Peyer's patch (tissue), 4 donors: ENCODE measurements around the gene COL5A2. TPM values are rescaled to one million over a fixed set of nuclear protein-coding genes. Genes with fewer than 3 reads are reported as not detected.

Experiments
- DNase-seq, 3 donors: peaks; one replicate each; pipeline ENCODE4 v3.0.0-alpha.2; 2017 to 2019
- H3K27ac ChIP-seq, 4 donors: fragments of 200-600 bp; sonication (generic); one replicate each; pipeline ENCODE4 v1.5.1; 2016 to 2019
- H3K27me3 ChIP-seq, 2 donors: fragments of 200-600 bp; sonication (generic); one replicate each; pipeline ENCODE4 v1.5.1; 2019
- H3K36me3 ChIP-seq, 3 donors: fragments of 200-600 bp; sonication (generic); one replicate each; pipeline ENCODE4 v1.5.1; 2016 to 2019
- H3K4me1 ChIP-seq, 4 donors: fragments of 200-600 bp; sonication (generic); one replicate each; pipeline ENCODE4 v1.5.1; 2016 to 2019
- H3K4me3 ChIP-seq, 4 donors: fragments of 200-600 bp; sonication (generic); 1 replicate in 3 of 4; 2 replicates in 1 of 4; pipeline ENCODE4 v1.5.1; 2016 to 2019; ENCODE audit warnings: mild to moderate bottlenecking in 1 of 4
- H3K9me3 ChIP-seq, 4 donors: fragments of 200-600 bp; sonication (generic); one replicate each; pipeline ENCODE4 v1.5.1; 2016 to 2019; ENCODE audit warnings: mild to moderate bottlenecking in 1 of 4
- CTCF ChIP-seq, 6 experiments: fragments of 450-650 bp in 4 of 6; fragments of 200-600 bp in 2 of 6; sonication (generic) in 1 of 6; IDR thresholded peaks; one replicate each; pipeline ENCODE4 v1.5.1; 2017 to 2019; ENCODE audit warnings: antibody characterized with exemption in 6 of 6, mild to moderate bottlenecking in 3 of 6, moderate library complexity in 1 of 6
- POLR2A ChIP-seq, 2 donors: fragments of 450-650 bp; IDR thresholded peaks; one replicate each; pipeline ENCODE4 v1.5.1; 2017; ENCODE audit warnings: antibody characterized with exemption in 2 of 2, mild to moderate bottlenecking in 2 of 2, moderate library complexity in 2 of 2
- total RNA-seq, 4 donors: library from RNA; depleted of rRNA; stranded (reverse); fragments of >200 nt; gene quantifications; one replicate each; pipeline ENCODE4 v1.1.0, GENCODE V29; 2016

COL5A2 gene
- total RNA-seq, 4 donors from 2014 or later: 10.2 to 53.6 (median 12.2) TPM

DNA sequence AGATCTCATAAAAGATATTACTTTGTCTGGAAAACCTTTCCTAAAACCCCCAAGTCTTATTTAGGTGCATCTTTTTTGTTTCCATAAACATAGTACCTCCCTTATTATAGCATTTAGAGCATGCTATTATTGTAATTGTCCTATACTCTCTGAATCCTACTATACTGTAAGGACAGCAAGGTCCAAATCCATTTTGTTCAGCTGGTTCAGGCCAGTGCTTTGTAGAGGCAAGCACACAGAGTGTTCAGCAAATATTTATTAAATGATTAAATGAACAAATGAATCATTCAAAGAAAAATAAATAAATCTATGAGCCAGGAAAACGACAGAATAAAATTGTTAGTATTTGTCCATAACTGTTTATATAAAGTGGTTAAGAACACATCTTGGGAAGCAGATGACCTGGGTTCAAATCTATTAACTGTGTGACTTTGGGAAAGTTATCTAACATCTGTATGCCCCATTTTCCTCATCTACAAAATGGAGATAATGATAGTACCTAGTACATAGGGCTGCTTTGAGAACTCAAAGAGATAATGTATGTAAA, 119.4 kb downstream of the COL5A2 start:
- no peak for TF ChIP-seq POLR2A (IDR thresholded peaks at IDR 0.05)
- no peak for TF ChIP-seq CTCF (IDR thresholded peaks at IDR 0.05)
- Histone ChIP-seq H3K27me3 (no peaks in the 10 kb centered on the region), H3K4me3 (no peak overlapping the region), H3K4me1 (no peaks in the 10 kb centered on the region), H3K36me3 (peaks cover 0 to 6% (median 0%) of the 10 kb centered on the region in 3 donors), H3K9me3 (no peaks in the 10 kb centered on the region), H3K27ac (no peak overlapping the region)
- no peak for DNase-seq

DNA sequence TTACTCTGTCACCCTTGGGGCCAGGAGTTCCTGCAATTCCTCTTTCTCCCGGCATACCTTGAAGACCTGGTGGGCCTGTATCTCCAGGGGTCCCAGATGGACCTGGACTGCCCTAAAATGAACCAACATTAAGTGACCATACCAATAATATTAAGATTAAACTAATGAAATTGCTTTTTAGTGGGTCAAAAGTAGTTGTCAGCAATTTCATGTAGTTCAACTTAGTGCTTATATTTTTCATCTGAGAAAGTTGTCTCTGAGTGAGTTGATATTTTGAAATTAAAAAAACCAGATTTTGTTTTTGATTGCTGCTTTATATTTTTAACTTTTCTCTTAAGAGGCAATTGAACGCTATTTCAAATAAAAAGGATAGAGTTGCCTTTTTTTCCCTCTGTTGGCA, 122.2 kb downstream of the COL5A2 start:
- DNase-seq: no peak
- no peaks in the 10 kb centered on the region for H3K27me3 ChIP-seq
- no peak for TF ChIP-seq POLR2A (IDR thresholded peaks at IDR 0.05)
- no peak for TF ChIP-seq CTCF (IDR thresholded peaks at IDR 0.05)
- no peak overlapping the region for H3K4me3 ChIP-seq
- peaks cover 0 to 4% (median 0%) of the 10 kb centered on the region in 3 donors for H3K36me3 ChIP-seq
- H3K27ac ChIP-seq: no peak overlapping the region
- H3K9me3 ChIP-seq: no peaks in the 10 kb centered on the region
- H3K4me1 ChIP-seq: no peaks in the 10 kb centered on the region

- TF ChIP-seq CTCF (IDR thresholded peaks at IDR 0.05) (no peak), POLR2A (IDR thresholded peaks at IDR 0.05) (no peak)
- Histone ChIP-seq H3K27ac (no peak overlapping the region), H3K36me3 (peaks cover 0 to 5% (median 0%) of the 10 kb centered on the region in 3 donors), H3K4me3 (no peak overlapping the region), H3K4me1 (no peaks in the 10 kb centered on the region), H3K27me3 (no peaks in the 10 kb centered on the region), H3K9me3 (no peaks in the 10 kb centered on the region)
- no peak for DNase-seq
These were observed 123.1 kb downstream of the COL5A2 start for GRCh38 chr2:189056200-189057106.

DNA sequence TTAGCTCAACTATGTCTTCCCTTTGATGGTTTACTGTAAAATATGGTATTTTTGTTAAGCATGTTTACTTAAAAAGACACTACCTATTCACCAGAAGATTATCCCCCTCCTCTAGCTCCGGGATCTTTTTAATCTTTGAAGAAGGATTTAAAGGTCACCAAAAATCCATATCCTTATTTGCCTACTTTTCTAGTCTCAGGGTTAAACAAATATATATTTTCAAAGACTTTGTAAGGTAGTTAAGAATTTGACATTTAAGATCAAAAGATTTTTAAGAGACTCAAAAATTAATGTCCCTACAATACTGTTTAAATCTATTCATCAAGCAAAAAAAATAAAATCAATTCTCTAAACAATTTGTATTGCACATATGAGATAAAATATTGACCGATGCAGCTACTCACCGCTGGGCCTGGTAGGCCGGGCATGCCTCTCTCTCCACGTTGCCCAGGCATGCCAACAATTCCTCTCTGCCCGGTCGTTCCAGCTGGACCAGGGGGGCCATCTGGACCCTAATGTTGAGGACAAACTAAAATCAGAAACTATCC, 129.3 kb downstream of the COL5A2 start:
- no peak overlapping the region for H3K27ac ChIP-seq
- H3K36me3 ChIP-seq: peaks cover 0 to 14% (median 0%) of the 10 kb centered on the region in 3 donors
- no peaks in the 10 kb centered on the region for H3K4me1 ChIP-seq
- DNase-seq: no peak
- H3K9me3 ChIP-seq: no peaks in the 10 kb centered on the region
- no peaks in the 10 kb centered on the region for H3K27me3 ChIP-seq
- TF ChIP-seq POLR2A (IDR thresholded peaks at IDR 0.05) (no peak), CTCF (IDR thresholded peaks at IDR 0.05) (no peak)
- H3K4me3 ChIP-seq: no peak overlapping the region

GRCh38 chr2:189049709-189050164, 129.8 kb downstream of the COL5A2 start:
- no peaks in the 10 kb centered on the region for H3K9me3 ChIP-seq
- no peak for DNase-seq
- no peak overlapping the region for H3K27ac ChIP-seq
- no peaks in the 10 kb centered on the region for H3K27me3 ChIP-seq
- H3K4me1 ChIP-seq: no peaks in the 10 kb centered on the region
- TF ChIP-seq POLR2A (IDR thresholded peaks at IDR 0.05): no peak
- TF ChIP-seq CTCF (IDR thresholded peaks at IDR 0.05): no peak
- peaks cover 0 to 14% (median 0%) of the 10 kb centered on the region in 3 donors for H3K36me3 ChIP-seq
- no peak overlapping the region for H3K4me3 ChIP-seq
